B cell (primary cell): Measurements from ENCODE around the gene MAPRE3. TPM values are rescaled to one million over a fixed set of nuclear protein-coding genes. Genes with fewer than 3 reads are reported as not detected.

Experiments used
- ATAC-seq: fragments of 200-7000 bp; cut with Tn5 transposase; one replicate; pipeline ENCODE4 v1.10.0; 2021; ENCODE audit warnings: low read depth, mild to moderate bottlenecking, moderate number of reproducible peaks, moderate library complexity
- CTCF ChIA-PET: fragments of 350-600 bp; sonication (Branson Sonifier 250); formaldehyde crosslinking; loops from one replicate; lab custom pipeline; 2021; ENCODE audit warnings: antibody characterized with exemption, inconsistent platforms; lab: Charles Lee
- POLR2A ChIA-PET: fragments of 350-600 bp; sonication (Branson Sonifier 250); formaldehyde crosslinking; loops from one replicate; lab custom pipeline; 2021; ENCODE audit warnings: antibody characterized with exemption; lab: Charles Lee
- DNase-seq: peaks from one replicate; pipeline ENCODE4 v3.0.0; 2013
- H2AFZ ChIP-seq: 2 replicates; pipeline ENCODE4 v1.6.1; 2012; ENCODE audit warnings: mild to moderate bottlenecking, low read depth, low read length; ENCODE audit not compliant: insufficient read depth, poor library complexity, severe bottlenecking
- H3K27ac ChIP-seq, 2 donors: 1 replicate in 1 of 2; 2 replicates in 1 of 2; pipeline ENCODE4 v1.5.1; 2012 to 2013; ENCODE audit warnings: low read length in 2 of 2, mild to moderate bottlenecking in 2 of 2, moderate library complexity in 1 of 2
- H3K27me3 ChIP-seq, 4 experiments: fragments of 200-600 bp in 1 of 4; sonication (generic) in 1 of 4; replicated peaks in 1 of 4; 1 replicate in 2 of 4; 2 replicates in 2 of 4; pipeline versions ENCODE4 v1.6.1 to v1.7.0; 2013 to 2016; ENCODE audit warnings: low read length in 3 of 4, mild to moderate bottlenecking in 2 of 4, mixed read lengths in 1 of 4, moderate library complexity in 1 of 4; ENCODE audit not compliant: insufficient read depth in 4 of 4, control insufficient read depth in 3 of 4; ENCODE audit errors: control extremely low read depth in 1 of 4
- H3K36me3 ChIP-seq, 2 experiments: replicated peaks in 1 of 2; 1 replicate in 1 of 2; 2 replicates in 1 of 2; pipeline versions ENCODE4 v1.6.1 to v1.7.1; 2013; ENCODE audit warnings: low read length in 1 of 2; ENCODE audit not compliant: insufficient read depth in 2 of 2, control insufficient read depth in 1 of 2; ENCODE audit errors: control extremely low read depth in 1 of 2, extremely low read depth in 1 of 2
- H3K4me1 ChIP-seq, 2 donors: fragments of 200-600 bp in 1 of 2; sonication (generic) in 1 of 2; 1 replicate in 1 of 2; 2 replicates in 1 of 2; pipeline versions ENCODE4 v1.5.1 to v1.6.1; 2013 to 2017; ENCODE audit warnings: low read length in 2 of 2; ENCODE audit not compliant: control insufficient read depth in 2 of 2, insufficient read depth in 2 of 2
- H3K4me2 ChIP-seq: replicated peaks from 2 replicates; pipeline ENCODE3; 2012; ENCODE audit warnings: mild to moderate bottlenecking, low read depth, low read length; ENCODE audit not compliant: poor library complexity, severe bottlenecking
- H3K4me3 ChIP-seq, 5 experiments: fragments of 200-600 bp in 1 of 5; sonication (generic) in 1 of 5; 1 replicate in 3 of 5; 2 replicates in 2 of 5; pipeline versions ENCODE4 v1.5.1 to v1.7.0; 2011 to 2016; ENCODE audit warnings: low read length in 4 of 5, mild to moderate bottlenecking in 4 of 5, low read depth in 2 of 5, control low read depth in 1 of 5, moderate library complexity in 1 of 5; ENCODE audit not compliant: insufficient read depth in 1 of 5; ENCODE audit errors: control extremely low read depth in 1 of 5, extremely low read depth in 1 of 5
- H3K79me2 ChIP-seq: fragments of 200-600 bp; sonication (generic); one replicate; pipeline ENCODE4 v1.6.0; 2016; ENCODE audit warnings: low read length; ENCODE audit not compliant: control insufficient read depth, insufficient read depth
- H3K9ac ChIP-seq: fragments of 200-600 bp; sonication (generic); 2 replicates; pipeline ENCODE4 v1.6.1; 2017; ENCODE audit warnings: mild to moderate bottlenecking, low read length, moderate library complexity
- H3K9me3 ChIP-seq, 3 donors: one replicate each; pipeline versions ENCODE4 v1.6.1 to v1.7.1; 2013; ENCODE audit warnings: low read length in 2 of 3; ENCODE audit not compliant: control insufficient read depth in 2 of 3, insufficient read depth in 1 of 3; ENCODE audit errors: control extremely low read depth in 1 of 3
- H4K20me1 ChIP-seq: 2 replicates; pipeline ENCODE4 v1.6.0; 2012; ENCODE audit warnings: mild to moderate bottlenecking, low read length; ENCODE audit not compliant: insufficient read depth, control insufficient read depth, poor library complexity, severe bottlenecking
- H3K27ac Mint-ChIP-seq: one replicate; pipeline ENCODE4 v1.8.0; 2021; ENCODE audit warnings: mixed read lengths
- H3K27me3 Mint-ChIP-seq: one replicate; pipeline ENCODE4 v1.8.0; 2021; ENCODE audit warnings: mixed read lengths
- H3K4me1 Mint-ChIP-seq: one replicate; pipeline ENCODE4 v1.8.0; 2021; ENCODE audit warnings: mixed read lengths
- H3K4me3 Mint-ChIP-seq: one replicate; pipeline ENCODE4 v1.8.0; 2021; ENCODE audit warnings: mixed read lengths
- H3K9me3 Mint-ChIP-seq: one replicate; pipeline ENCODE4 v1.8.0; 2022; ENCODE audit warnings: mixed read lengths; ENCODE audit not compliant: insufficient read depth
- EZH2 ChIP-seq: IDR thresholded peaks from 2 replicates; pipeline ENCODE4 v1.6.1; 2012; ENCODE audit warnings: borderline replicate concordance, low read depth, mild to moderate bottlenecking, moderate library complexity, low read length; ENCODE audit not compliant: insufficient read depth, poor library complexity, severe bottlenecking
- WGBS: methylation state at CpG from one replicate; pipeline ENCODE4 v1.1.5; 2013; ENCODE audit warnings: missing lambda C conversion rate; ENCODE audit not compliant: insufficient coverage; 5-methylcytosine and 5-hydroxymethylcytosine counted together
- intact Hi-C: fragments of 100-400 bp; cut with micrococcal nuclease; formaldehyde crosslinking; loops from one replicate; pipeline ENCODE4 v1.10.0; 2022
- polyA plus RNA-seq: library from polyadenylated mRNA; depleted of rRNA; stranded (reverse); fragments of >200 nt; gene quantifications from 2 replicates; pipeline ENCODE4 v1.2.3, GENCODE V29; 2012
- total RNA-seq, 2 donors: library from RNA; stranded (reverse); fragments of 120-200 nt in 1 of 2; gene quantifications; 1 replicate in 1 of 2; 2 replicates in 1 of 2; pipeline versions ENCODE4 v1.2.3 to v1.2.4, GENCODE V29; 2013 to 2022
- TF ChIP-seq, protein P1 (sequence below): fragments of 200-600 bp; IDR thresholded peaks from one replicate; pipeline ENCODE4 v1.8.0; 2022; ENCODE audit warnings: antibody characterized with exemption, mild to moderate bottlenecking

Gene MAPRE3
- total and polyA plus RNA-seq, 2 donors (not counting 1 experiment from before 2014, with no cell fraction given) = 5.4 to 9.8 TPM

DNA sequence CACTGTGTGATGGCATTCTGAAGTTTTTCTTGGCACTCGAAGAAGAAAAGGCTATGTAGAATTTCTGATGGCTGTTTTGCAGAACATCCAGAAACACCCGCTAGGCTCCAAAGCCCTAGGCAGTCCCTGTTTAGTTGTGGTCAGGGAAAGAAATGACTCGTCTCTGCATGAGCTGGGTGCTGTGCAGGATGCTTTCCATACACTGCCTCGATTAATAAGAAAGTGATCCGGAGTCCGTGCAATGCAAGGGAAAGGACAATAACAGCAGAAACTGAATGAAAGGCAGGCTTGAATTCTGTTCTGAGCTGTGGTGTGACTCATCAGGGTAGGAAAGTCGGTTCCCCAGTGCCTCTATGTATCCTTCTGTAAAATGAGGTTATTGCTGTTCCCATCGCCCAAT is 18.7 kb downstream of the MAPRE3 start:
- DNase-seq = no peak
- Histone ChIP-seq H3K9ac (no peak overlapping the region), H3K4me2 (no peak overlapping the region), H3K79me2 (no peaks in the 10 kb centered on the region), H4K20me1 (no peaks in the 10 kb centered on the region), H2AFZ (no peak overlapping the region), H3K9me3 (no peaks in the 10 kb centered on the region), H3K36me3 (no peaks in the 10 kb centered on the region), H3K27ac (no peak overlapping the region), H3K4me1 (no peaks in the 10 kb centered on the region), H3K4me3 (no peak overlapping the region), H3K27me3 (no peaks in the 10 kb centered on the region)
- TF ChIP-seq, protein P1, sequence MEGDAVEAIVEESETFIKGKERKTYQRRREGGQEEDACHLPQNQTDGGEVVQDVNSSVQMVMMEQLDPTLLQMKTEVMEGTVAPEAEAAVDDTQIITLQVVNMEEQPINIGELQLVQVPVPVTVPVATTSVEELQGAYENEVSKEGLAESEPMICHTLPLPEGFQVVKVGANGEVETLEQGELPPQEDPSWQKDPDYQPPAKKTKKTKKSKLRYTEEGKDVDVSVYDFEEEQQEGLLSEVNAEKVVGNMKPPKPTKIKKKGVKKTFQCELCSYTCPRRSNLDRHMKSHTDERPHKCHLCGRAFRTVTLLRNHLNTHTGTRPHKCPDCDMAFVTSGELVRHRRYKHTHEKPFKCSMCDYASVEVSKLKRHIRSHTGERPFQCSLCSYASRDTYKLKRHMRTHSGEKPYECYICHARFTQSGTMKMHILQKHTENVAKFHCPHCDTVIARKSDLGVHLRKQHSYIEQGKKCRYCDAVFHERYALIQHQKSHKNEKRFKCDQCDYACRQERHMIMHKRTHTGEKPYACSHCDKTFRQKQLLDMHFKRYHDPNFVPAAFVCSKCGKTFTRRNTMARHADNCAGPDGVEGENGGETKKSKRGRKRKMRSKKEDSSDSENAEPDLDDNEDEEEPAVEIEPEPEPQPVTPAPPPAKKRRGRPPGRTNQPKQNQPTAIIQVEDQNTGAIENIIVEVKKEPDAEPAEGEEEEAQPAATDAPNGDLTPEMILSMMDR = no peak
- TF ChIP-seq EZH2 = no peak
- no peak for ATAC-seq
- ChIA-PET CTCF (interaction anchor here (1.6 kb wide), 1 partner anchor 27 kb away, joined by 4 read pairs; no protein-coding TSS in a partner anchor), POLR2A (no interaction called here)
- Mint-ChIP-seq H3K27me3 (peaks cover 15% of the 10 kb centered on the region), H3K4me3 (no peak overlapping the region), H3K27ac (no peak overlapping the region), H3K4me1 (no peaks in the 10 kb centered on the region), H3K9me3 (no peaks in the 10 kb centered on the region)
- intact Hi-C loops = no loop called here
- WGBS = 85% methylated on average over 7 of the region's 8 CpGs

DNA sequence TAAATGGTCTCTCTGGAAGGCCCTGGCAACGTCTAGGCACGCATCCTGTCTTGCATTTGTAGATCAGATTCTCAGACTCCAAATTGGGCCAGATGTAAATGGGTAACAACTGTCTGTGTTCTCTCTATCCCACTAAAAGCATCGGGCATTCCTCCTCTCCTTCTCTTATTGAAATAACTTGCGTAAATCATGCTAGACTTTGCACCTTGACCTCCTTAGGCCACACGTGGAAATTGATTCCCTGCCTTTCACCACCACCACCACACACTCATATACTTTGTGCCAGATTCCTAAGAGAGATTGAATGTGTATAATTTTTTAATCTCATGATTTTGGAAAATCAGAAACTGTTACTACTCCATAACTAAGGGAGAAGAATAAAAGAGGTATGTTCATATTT is 21.3 kb downstream of the MAPRE3 start:
- Mint-ChIP-seq H3K9me3 (no peaks in the 10 kb centered on the region), H3K4me1 (no peaks in the 10 kb centered on the region), H3K27me3 (peaks cover 10% of the 10 kb centered on the region), H3K27ac (no peak overlapping the region), H3K4me3 (no peak overlapping the region)
- Histone ChIP-seq H3K9ac (no peak overlapping the region), H3K4me3 (no peak overlapping the region), H4K20me1 (no peaks in the 10 kb centered on the region), H3K4me1 (no peaks in the 10 kb centered on the region), H3K27me3 (no peaks in the 10 kb centered on the region), H3K27ac (no peak overlapping the region), H3K9me3 (no peaks in the 10 kb centered on the region), H3K79me2 (no peaks in the 10 kb centered on the region), H3K36me3 (no peaks in the 10 kb centered on the region), H2AFZ (no peak overlapping the region), H3K4me2 (no peak overlapping the region)
- DNase-seq = no peak
- ChIA-PET POLR2A (no interaction called here), CTCF (no interaction called here)
- no peak for ATAC-seq
- 78% methylated on average over 3 of the region's 5 CpGs for WGBS
- TF ChIP-seq, protein P1 = no peak
- no peak for TF ChIP-seq EZH2
- intact Hi-C loops = no loop called here
